Measurements from ENCODE around the gene MAP3K12.
"Not testable (repeated sequence)": the region's sequence is repeated elsewhere in the genome, so short reads cannot be mapped to it uniquely, and the experiment has no call there.

DNA sequence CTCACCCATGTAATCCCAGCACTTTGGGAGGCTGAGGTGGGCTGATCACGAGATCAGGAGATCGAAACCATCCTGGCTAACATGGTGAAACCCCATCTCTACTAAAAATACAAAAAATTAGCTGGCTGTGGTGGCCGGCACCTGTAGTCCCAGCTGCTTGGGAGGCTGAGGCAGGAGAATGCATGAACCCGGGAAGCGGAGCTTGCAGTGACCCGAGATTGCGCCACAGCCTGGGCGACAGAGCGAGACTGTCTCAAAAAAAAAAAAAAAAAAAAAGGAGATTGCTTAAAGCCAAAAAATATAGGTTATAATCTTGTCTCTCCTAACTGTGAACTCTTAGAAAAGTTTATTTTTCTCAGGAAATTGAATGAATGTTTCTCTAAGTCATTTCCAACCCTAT is 63.9 kb downstream of the MAP3K12 start:
- not testable (repeated sequence) for TF ChIP-seq CTCF, EZH2phosphoT487, EZH2 (IDR thresholded peaks at IDR 0.05)

All from neural progenitor cell (in vitro differentiated cells).